ENCODE measurements around the gene ARHGAP15.

Gene ARHGAP15

DNA sequence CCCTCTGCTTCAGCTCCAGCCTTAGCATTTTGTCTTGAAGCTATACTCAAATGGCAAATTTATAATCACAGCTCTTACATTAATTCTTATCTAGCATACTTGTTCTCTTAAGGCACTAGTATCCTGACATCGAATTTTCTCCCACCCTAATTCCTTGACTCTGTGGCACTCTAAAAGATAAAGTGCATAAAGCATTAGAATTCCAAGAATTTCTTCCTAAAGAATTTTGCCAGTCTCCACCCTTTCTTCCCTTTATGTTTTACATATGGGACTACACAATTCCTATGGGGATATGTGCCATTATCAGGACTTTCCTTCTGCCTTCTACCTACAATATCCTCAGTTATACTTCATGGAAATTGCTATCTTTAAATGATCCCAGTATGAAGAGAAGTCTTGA lies 560.3 kb downstream of the ARHGAP15 start:
- peaks cover 17% of the 10 kb centered on the region for H3K36me3 Mint-ChIP-seq (ENCODE audit: low read depth)

DNA sequence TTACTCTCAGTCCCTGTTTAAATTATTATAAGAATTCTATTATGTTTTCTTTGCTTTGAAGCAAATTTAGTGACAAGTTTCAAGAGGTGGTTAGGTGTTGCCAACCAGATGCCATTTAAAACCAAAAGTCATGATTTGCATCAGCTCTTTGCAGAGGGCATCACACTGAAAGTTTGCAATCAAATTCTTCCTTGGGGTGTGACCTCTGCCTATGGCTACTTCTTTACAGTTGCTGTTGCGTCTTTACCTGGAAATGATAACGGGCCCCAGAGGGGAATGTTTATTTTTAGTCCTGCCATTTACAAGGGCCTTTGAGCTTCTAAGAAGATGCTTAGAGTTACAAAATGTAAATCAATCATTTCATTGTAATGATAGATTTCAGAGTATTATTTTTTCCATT lies 561.0 kb downstream of the ARHGAP15 start:
- Mint-ChIP-seq H3K27me3 (ENCODE audit: low read depth) (no peaks in the 10 kb centered on the region), H3K27ac (no peak overlapping the region), H3K4me1 (ENCODE audit: low read depth) (peaks cover 4% of the 10 kb centered on the region), H3K9me3 (no peaks in the 10 kb centered on the region), H3K36me3 (ENCODE audit: low read depth) (peaks cover 17% of the 10 kb centered on the region), H3K4me3 (no peak overlapping the region)

More for the DNA sequence above, 560.3 kb downstream of the ARHGAP15 start:
- Mint-ChIP-seq H3K27me3 (ENCODE audit: low read depth) (no peaks in the 10 kb centered on the region), H3K9me3 (no peaks in the 10 kb centered on the region), H3K4me3 (no peak overlapping the region), H3K4me1 (ENCODE audit: low read depth) (peaks cover 4% of the 10 kb centered on the region), H3K27ac (no peak overlapping the region)

DNA sequence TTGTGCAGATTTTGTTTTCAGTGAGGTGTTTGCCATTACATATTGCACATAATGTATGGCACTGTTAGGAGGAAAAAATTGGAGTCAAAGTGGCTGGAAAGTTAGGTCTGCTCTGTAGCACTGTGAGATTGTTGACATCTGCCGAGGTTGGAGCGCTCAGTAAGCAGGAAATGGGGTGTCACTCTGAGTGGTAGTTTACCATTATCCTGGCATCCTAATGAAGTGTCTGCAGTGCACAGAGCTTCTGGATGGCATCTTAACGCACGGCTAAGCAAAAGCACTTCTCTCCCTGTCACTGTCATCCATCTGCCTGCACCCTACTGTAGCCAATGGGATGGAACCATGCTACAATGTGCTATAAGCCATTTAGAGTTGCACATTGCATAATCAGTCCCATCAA lies 561.9 kb downstream of the ARHGAP15 start:
- H3K4me3 Mint-ChIP-seq = no peak overlapping the region
- H3K27me3 Mint-ChIP-seq (ENCODE audit: low read depth) = no peaks in the 10 kb centered on the region
- peaks cover 18% of the 10 kb centered on the region for H3K36me3 Mint-ChIP-seq (ENCODE audit: low read depth)
- peaks cover 6% of the 10 kb centered on the region for H3K4me1 Mint-ChIP-seq (ENCODE audit: low read depth)
- no peak overlapping the region for H3K27ac Mint-ChIP-seq
- H3K9me3 Mint-ChIP-seq = no peaks in the 10 kb centered on the region

DNA sequence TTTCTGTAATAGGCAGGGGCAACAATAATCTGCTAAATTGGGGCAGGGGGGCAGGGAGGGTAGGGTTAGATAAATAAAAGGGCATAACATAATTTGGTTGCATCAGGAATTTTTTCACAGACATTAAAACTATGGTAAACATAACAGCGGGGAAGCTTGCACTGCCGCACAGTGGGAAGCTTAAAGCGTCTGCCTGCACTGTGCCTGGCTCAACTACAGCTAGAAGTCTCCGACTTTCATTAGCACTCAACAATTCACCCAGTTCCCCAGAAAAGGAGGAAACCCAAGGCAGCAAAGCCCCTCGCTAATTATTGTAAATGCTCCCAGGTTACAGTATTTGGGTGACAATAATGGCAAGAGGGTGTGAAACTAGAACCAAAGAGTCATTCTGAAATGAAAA lies 562.9 kb downstream of the ARHGAP15 start:
- H3K36me3 Mint-ChIP-seq (ENCODE audit: low read depth) = peaks cover 19% of the 10 kb centered on the region
- no peak overlapping the region for H3K4me3 Mint-ChIP-seq
- peaks cover 6% of the 10 kb centered on the region for H3K4me1 Mint-ChIP-seq (ENCODE audit: low read depth)
- H3K9me3 Mint-ChIP-seq = no peaks in the 10 kb centered on the region
- no peaks in the 10 kb centered on the region for H3K27me3 Mint-ChIP-seq (ENCODE audit: low read depth)
- no peak overlapping the region for H3K27ac Mint-ChIP-seq

DNA sequence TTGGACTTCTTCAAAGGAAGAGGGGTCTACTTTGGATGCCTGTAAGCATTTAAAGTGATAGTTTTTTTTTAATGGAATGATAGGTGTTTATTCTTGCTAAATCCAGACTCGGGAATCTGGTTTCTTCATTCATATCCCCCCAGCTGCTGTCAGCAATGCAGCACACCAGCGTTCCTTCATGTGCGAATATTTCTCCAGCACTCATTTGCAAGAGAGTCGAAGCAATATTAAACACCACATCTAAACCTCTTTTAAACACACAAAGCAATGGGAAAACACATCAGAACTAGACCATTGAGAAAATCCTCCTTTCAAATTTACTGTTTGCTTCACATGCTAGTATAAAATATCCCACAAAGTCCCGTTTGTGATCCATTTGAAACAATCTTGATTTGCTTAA lies 563.7 kb downstream of the ARHGAP15 start:
- Mint-ChIP-seq H3K9me3 (no peaks in the 10 kb centered on the region), H3K36me3 (ENCODE audit: low read depth) (peaks cover 19% of the 10 kb centered on the region), H3K4me3 (no peak overlapping the region), H3K4me1 (ENCODE audit: low read depth) (peaks cover 6% of the 10 kb centered on the region), H3K27ac (no peak overlapping the region), H3K27me3 (ENCODE audit: low read depth) (no peaks in the 10 kb centered on the region)

DNA sequence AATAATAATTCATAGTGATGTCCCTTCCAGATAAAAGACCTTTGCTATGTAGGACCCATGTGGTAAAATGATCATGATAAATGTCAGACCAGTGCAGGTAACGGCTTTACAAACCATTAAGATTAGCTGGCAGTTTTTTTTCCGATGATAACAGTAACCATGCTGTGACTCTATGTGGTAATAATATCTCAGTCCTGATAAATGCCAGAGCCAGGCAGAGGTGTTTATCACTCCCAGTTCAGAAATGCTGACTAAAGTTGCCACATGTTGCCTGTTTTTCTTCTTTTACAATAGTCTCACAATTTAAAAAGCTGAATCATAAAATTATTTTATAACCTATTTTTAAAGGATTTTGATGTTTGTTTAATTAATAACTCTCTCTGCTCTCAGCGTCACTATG lies 565.1 kb downstream of the ARHGAP15 start:
- H3K27me3 Mint-ChIP-seq (ENCODE audit: low read depth) = no peaks in the 10 kb centered on the region
- H3K4me3 Mint-ChIP-seq = no peak overlapping the region
- peaks cover 20% of the 10 kb centered on the region for H3K36me3 Mint-ChIP-seq (ENCODE audit: low read depth)
- no peak overlapping the region for H3K27ac Mint-ChIP-seq
- no peaks in the 10 kb centered on the region for H3K9me3 Mint-ChIP-seq
- H3K4me1 Mint-ChIP-seq (ENCODE audit: low read depth) = peaks cover 8% of the 10 kb centered on the region

DNA sequence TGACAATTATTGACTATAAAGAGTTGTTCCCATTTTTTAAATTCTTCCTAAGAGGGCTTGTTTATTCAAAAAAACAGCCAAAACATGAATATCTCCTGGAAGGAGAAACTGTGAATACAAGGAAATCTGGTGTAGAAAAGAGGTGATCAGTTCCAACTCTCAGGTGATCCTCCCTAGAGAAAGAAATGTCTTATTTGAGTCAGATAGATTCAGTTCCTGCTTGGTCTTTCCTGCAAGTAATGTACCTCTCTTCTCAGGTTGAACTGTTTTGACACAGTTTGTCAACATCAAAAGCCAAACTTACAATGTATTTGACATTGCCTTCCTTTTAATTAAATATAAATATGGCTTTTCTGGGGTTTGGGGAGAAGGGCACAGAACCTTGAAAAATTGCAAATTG lies 567.4 kb downstream of the ARHGAP15 start:
- Mint-ChIP-seq H3K27ac (no peak overlapping the region), H3K9me3 (no peaks in the 10 kb centered on the region), H3K27me3 (ENCODE audit: low read depth) (no peaks in the 10 kb centered on the region), H3K4me1 (ENCODE audit: low read depth) (peaks cover 7% of the 10 kb centered on the region), H3K36me3 (ENCODE audit: low read depth) (peaks cover 19% of the 10 kb centered on the region), H3K4me3 (no peak overlapping the region)

DNA sequence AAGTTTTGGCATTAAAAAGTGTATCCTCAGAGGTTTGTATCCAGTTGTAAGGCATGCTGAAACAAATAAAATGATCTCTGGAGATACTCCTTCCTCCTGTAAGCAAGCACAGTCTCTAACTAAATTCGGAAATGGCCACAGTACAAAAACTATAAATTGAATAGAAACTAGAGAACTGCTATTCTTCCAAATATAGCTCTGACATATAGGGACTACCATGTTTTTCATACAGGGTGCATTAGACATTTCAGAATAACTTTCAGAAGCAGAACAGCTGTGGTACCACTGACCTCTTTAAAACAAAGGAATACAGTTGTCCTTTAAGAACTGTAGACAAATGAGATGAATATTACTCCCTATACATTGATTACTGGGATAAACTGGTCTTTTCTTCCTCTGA lies 568.5 kb downstream of the ARHGAP15 start:
- Mint-ChIP-seq H3K27ac (no peak overlapping the region), H3K9me3 (no peaks in the 10 kb centered on the region), H3K36me3 (ENCODE audit: low read depth) (peaks cover 19% of the 10 kb centered on the region), H3K27me3 (ENCODE audit: low read depth) (no peaks in the 10 kb centered on the region), H3K4me3 (no peak overlapping the region), H3K4me1 (ENCODE audit: low read depth) (peaks cover 8% of the 10 kb centered on the region)

DNA sequence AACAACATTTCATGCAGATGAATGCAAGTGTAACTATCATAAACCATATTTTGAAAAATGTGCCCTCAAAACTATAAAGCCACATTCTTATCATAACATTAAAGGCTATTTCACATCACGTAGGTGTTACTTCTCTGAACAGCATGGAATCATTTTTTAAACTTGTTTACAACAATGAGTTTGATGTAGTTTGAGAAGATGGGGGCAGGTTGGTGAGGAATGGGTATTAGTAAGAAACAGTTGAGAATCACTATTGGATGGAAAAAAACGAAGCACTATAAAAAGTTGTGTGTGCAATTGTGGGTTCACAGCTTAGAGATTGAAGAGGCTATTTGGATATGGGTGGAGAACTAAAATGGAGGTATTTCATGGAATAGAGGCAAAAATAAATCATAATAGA lies 569.1 kb downstream of the ARHGAP15 start:
- peaks cover 11% of the 10 kb centered on the region for H3K4me1 Mint-ChIP-seq (ENCODE audit: low read depth)
- peaks cover 23% of the 10 kb centered on the region for H3K36me3 Mint-ChIP-seq (ENCODE audit: low read depth)
- no peaks in the 10 kb centered on the region for H3K27me3 Mint-ChIP-seq (ENCODE audit: low read depth)
- no peak overlapping the region for H3K27ac Mint-ChIP-seq
- no peak overlapping the region for H3K4me3 Mint-ChIP-seq
- no peaks in the 10 kb centered on the region for H3K9me3 Mint-ChIP-seq

DNA sequence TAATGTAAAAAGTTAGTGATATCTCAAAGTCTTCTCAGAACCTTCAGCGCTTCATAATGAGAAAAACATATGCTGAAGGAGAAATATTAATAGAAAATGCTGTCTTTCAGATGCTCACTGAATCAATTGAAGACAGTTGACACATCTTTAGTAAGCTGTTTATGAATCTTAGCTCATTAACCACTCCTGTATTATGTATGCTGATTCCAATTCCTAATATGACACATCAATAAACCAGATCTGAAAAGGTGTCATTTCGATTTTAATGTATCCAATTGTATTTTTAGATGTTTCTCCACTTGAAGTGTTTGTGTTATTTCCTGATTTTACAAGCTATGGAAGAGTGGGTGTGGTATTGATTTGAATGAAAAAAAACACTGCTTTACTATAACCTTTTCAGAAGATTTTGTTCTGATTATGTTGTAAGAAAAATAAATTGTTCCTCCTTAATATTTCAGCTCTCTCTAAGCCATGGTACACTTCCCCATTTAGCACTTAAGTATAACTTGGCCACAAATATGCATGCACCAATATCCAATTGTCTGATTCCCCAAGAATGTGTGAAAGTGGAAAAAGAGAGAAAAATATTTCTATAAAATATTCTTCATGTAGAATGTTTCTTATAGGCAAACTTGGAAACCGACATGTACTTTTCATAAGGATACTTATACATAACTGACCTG lies 569.8 kb downstream of the ARHGAP15 start:
- Mint-ChIP-seq H3K4me1 (ENCODE audit: low read depth) (peaks cover 13% of the 10 kb centered on the region), H3K36me3 (ENCODE audit: low read depth) (peaks cover 30% of the 10 kb centered on the region), H3K9me3 (no peaks in the 10 kb centered on the region), H3K4me3 (no peak overlapping the region), H3K27me3 (ENCODE audit: low read depth) (no peaks in the 10 kb centered on the region), H3K27ac (no peak overlapping the region)

DNA sequence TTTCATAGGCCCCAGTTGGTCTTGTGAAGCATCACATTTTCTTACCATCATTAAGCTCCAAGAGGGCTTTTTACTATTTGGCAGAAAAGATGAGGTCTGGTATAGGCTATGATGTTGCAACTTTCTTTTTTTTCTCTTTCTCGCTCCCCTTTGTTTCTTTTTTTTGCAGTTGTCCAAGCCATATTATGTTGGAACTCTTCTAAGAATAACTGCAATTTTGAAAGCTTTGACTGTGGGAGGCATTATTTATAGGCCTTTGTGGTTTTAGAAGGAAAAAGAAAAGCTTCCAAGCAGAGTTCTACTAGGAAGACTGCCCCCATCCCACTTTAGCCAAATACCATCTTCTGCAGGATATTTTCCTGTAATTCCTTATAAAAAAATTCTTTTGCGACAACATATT lies 571.6 kb downstream of the ARHGAP15 start:
- H3K4me3 Mint-ChIP-seq = no peak overlapping the region
- H3K27me3 Mint-ChIP-seq (ENCODE audit: low read depth) = no peaks in the 10 kb centered on the region
- peaks cover 44% of the 10 kb centered on the region for H3K36me3 Mint-ChIP-seq (ENCODE audit: low read depth)
- no peaks in the 10 kb centered on the region for H3K9me3 Mint-ChIP-seq
- no peak overlapping the region for H3K27ac Mint-ChIP-seq
- peaks cover 17% of the 10 kb centered on the region for H3K4me1 Mint-ChIP-seq (ENCODE audit: low read depth)

DNA sequence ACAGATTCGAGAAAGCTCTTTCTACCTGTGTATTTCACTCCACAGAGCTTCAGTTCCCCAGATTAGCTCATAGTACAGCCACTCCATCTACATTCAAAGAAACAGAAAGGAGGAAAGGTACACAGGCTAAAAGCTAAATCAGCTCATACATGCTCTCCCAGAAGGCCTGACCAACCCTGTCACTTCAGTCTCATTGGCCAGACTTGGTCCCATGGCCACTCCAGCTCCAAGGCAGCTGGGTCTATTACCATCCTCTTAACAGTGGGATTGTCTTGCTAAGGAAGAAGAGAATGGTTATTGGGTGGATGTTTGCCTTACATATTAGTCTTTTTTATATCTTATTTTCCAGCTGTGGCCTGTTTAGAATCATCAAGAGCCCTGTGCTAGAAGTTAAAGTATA lies 572.6 kb downstream of the ARHGAP15 start:
- no peak overlapping the region for H3K4me3 Mint-ChIP-seq
- peaks cover 17% of the 10 kb centered on the region for H3K4me1 Mint-ChIP-seq (ENCODE audit: low read depth)
- no peaks in the 10 kb centered on the region for H3K27me3 Mint-ChIP-seq (ENCODE audit: low read depth)
- no peaks in the 10 kb centered on the region for H3K9me3 Mint-ChIP-seq
- H3K27ac Mint-ChIP-seq = no peak overlapping the region
- peaks cover 49% of the 10 kb centered on the region for H3K36me3 Mint-ChIP-seq (ENCODE audit: low read depth)

DNA sequence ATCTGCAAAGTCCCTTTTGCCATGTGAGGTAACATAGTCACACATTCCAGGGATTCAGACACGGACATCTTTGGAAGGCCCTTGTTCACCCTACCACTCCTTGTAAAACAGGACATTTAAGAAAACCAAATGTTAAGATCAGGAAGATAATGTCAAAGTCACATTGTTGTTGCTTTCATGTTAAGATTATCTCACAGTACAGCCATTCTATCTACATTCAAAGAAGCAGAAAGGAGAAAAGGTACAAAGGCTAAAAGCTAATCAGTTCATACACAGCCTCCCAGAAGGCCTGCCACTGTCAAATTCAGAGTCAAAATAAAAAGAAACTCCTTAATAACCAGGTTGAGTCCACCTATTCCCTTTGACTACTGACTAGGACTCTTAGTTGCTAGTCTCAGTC lies 573.7 kb downstream of the ARHGAP15 start:
- Mint-ChIP-seq H3K27me3 (ENCODE audit: low read depth) (no peaks in the 10 kb centered on the region), H3K27ac (no peak overlapping the region), H3K36me3 (ENCODE audit: low read depth) (peaks cover 59% of the 10 kb centered on the region), H3K4me1 (ENCODE audit: low read depth) (peaks cover 17% of the 10 kb centered on the region), H3K9me3 (no peaks in the 10 kb centered on the region), H3K4me3 (no peak overlapping the region)

DNA sequence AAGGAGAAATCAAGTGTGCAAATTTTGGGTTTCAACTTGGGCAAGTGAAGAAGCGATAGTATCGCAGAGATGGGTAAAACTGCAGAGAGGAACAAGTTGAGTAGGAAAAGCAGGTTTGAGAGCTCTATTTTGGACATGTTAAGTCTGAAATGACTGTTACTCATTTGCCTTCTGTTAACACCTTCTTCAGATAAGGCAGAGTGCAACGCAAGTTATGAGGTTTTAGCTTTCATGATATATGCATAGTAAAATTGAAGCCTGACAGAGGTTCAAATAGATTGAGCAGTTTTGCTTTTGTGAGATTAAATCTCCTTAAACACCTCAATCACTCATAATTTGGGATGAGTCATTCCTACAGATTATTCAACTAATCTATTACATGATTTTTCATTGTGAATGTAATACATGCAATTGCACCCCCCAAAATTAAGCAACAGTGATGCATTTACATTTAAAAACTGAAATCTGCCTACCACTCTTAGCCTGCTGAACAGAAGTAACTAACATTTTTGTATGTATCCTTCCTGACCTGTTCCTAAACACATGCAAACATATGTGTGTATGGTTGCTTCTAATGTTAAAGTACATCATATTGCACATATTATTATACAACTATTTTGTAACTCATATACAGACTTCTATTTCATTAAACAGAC lies 575.4 kb downstream of the ARHGAP15 start:
- Mint-ChIP-seq H3K9me3 (peaks cover 6% of the 10 kb centered on the region), H3K27ac (peak overlapping the region; percentile 5), H3K4me3 (no peak overlapping the region), H3K4me1 (ENCODE audit: low read depth) (peaks cover 18% of the 10 kb centered on the region), H3K36me3 (ENCODE audit: low read depth) (peaks cover 66% of the 10 kb centered on the region), H3K27me3 (ENCODE audit: low read depth) (no peaks in the 10 kb centered on the region)

DNA sequence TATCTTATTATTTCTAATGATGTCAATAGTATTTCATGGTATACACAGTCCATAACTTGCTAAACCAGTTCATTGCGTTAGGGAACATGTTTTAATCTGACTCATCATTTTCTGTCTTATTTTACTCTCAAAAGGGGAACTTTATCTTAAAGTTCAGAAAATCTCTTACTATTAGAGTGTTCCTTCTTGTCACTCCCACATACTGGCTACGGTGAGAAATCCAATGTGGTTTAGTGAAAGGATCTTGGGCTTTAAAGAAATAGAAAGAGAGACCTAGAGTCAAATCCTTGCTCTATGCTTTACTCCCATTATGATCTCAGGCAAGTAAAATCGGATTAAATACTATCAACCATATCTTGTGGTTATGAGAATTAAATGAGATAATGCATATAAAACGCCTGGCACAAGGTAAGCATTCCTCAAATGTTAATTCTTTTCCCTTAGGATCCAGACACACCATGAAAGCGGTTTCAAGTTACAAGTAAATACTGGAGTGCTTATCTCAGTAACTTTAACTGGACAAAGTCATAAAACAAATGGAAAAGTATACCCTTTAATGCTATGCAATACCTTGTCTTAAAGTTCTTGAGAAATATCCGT lies 576.0 kb downstream of the ARHGAP15 start:
- Mint-ChIP-seq H3K36me3 (ENCODE audit: low read depth) (peaks cover 69% of the 10 kb centered on the region), H3K9me3 (peaks cover 12% of the 10 kb centered on the region), H3K27ac (no peak overlapping the region), H3K4me3 (no peak overlapping the region), H3K4me1 (ENCODE audit: low read depth) (peaks cover 18% of the 10 kb centered on the region), H3K27me3 (ENCODE audit: low read depth) (no peaks in the 10 kb centered on the region)
